Skeletal muscle satellite cell (primary cell): ENCODE results near the gene FREM1.

Source experiments
- H3K27me3 ChIP-seq: 2 replicates; pipeline ENCODE4 v1.7.0; 2013; ENCODE audit warnings: low read length; ENCODE audit not compliant: control insufficient read depth, insufficient read depth
- H3K36me3 ChIP-seq: 2 replicates; pipeline ENCODE4 v1.7.0; 2013; ENCODE audit warnings: mild to moderate bottlenecking, control low read depth, low read length; ENCODE audit not compliant: insufficient read depth
- H3K4me1 ChIP-seq: 2 replicates; pipeline ENCODE4 v1.7.0; 2013; ENCODE audit warnings: low read length; ENCODE audit not compliant: control insufficient read depth, insufficient read depth
- H3K4me2 ChIP-seq: 2 replicates; pipeline ENCODE4 v1.7.0; 2013; ENCODE audit warnings: mild to moderate bottlenecking, low read length
- H3K4me3 ChIP-seq: 2 replicates; pipeline ENCODE4 v1.7.0; 2013; ENCODE audit warnings: low read length
- H3K9ac ChIP-seq: 2 replicates; pipeline ENCODE4 v1.7.0; 2013; ENCODE audit warnings: mild to moderate bottlenecking, low read depth, low read length, moderate library complexity
- H3K9me3 ChIP-seq: replicated peaks from 2 replicates; pipeline ENCODE4 v1.7.0; 2013; ENCODE audit warnings: mild to moderate bottlenecking, control low read depth, low read length

FREM1 gene

DNA sequence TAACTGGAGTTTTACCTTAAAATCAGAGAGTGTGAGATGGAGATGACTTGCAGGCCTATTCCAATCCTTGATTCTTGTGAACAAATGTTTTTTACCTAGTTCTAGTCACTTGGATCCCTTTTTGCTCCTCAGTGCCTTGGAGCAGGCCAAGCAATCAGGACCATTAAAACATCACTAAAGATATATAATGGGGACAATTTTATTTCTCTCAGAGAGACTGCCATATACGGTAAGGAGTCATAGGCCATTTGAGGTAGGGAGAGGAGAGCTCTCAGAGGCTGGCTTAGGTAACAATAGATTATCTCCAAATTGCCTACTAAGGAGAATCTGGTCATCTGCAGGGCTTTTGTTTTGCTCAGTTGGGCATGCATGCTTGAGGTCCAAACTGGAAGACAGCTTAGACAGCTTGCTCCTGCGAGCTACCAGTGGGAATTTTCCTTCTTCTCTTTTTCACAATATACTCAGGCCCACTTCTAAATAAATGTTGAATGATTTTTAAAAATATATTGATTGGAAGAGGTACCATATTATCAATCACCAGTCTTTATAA is 44.0 kb downstream of the FREM1 start:
- Histone ChIP-seq H3K9ac (no peak overlapping the region), H3K9me3 (no peaks in the 10 kb centered on the region), H3K4me3 (no peak overlapping the region), H3K4me1 (no peaks in the 10 kb centered on the region), H3K27me3 (peaks cover 9% of the 10 kb centered on the region), H3K36me3 (no peaks in the 10 kb centered on the region), H3K4me2 (no peak overlapping the region)

DNA sequence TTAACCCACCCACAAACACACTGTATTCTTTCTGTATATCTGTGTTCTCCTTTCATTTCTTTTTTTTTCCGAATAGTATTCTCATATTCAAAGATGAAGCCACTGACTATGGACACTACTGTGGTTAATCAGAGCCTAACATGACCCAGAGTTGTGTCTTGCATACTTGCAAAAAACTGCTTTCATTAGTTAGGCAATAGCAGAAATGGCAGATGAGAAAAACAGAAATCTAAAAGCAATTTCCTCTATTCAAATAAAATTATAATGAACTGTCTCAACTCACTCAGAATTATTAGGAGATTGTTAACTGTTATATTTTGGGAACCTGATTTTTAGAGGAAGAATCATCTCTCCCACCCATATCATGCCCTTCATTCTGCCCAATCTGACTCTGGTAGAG is 45.9 kb downstream of the FREM1 start:
- H3K36me3 ChIP-seq: no peaks in the 10 kb centered on the region
- no peaks in the 10 kb centered on the region for H3K9me3 ChIP-seq
- H3K9ac ChIP-seq: no peak overlapping the region
- H3K27me3 ChIP-seq: peaks cover 9% of the 10 kb centered on the region
- H3K4me1 ChIP-seq: no peaks in the 10 kb centered on the region
- H3K4me2 ChIP-seq: no peak overlapping the region
- no peak overlapping the region for H3K4me3 ChIP-seq

DNA sequence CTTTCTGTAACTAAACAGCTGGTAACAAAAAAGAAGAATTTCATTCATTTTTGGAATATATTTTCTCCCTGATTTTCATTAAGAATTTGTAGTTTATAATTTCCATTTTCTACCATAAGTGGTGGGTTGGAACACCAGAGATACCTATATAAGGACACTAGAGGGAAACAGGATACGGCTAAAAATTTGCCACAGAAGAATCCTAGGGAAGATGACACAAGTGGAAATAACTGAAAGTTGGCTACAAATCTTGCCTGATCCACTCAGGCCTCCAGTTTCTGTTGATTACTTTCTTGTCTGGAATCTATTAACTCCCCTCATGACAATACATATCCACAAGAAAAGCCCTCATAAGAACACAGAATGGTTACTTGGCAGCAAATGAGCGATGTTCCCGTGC is 46.8 kb downstream of the FREM1 start:
- H3K4me2 ChIP-seq: no peak overlapping the region
- no peaks in the 10 kb centered on the region for H3K4me1 ChIP-seq
- no peaks in the 10 kb centered on the region for H3K9me3 ChIP-seq
- peaks cover 9% of the 10 kb centered on the region for H3K27me3 ChIP-seq
- H3K4me3 ChIP-seq: no peak overlapping the region
- H3K9ac ChIP-seq: no peak overlapping the region
- H3K36me3 ChIP-seq: no peaks in the 10 kb centered on the region

DNA sequence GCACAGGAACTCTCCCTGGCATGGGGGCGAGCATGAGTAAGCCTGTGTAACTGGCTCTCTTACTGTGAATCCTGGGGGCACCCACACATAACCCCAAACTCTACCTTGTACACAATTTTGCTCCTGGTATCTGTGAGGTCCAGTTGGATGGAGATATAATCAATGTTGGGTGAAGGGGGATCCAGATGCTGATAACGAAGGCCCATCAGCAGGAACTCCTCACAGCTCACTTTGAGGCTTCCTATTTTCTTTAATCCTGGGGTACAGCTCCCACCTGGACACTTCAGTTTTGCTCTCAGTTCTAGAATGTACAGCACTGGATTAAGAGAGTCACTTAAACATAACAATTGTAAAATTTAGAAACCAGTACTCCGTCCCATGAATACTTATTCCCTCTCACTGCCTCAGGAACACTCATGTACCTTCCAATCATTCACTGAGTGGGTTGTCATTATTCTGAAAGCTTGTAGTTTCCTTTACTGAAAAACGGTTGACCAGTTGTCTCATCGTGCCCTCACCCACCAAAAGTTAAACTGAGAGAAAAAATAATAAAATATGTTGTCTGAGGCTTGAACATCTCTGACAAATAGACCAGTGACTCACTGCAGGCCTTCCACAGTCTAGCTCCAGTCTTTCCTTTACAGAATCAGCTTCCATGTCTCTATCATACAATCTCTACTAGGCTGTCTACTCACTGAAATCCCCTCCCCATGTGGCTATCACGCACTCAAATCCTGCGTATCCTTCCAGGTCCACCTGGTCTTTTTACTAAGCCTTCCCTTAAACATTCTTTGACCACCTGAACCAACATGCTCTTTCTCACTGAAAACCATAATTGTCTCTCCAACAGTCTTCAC is 52.6 kb downstream of the FREM1 start:
- H3K27me3 ChIP-seq: no peaks in the 10 kb centered on the region
- no peak overlapping the region for H3K4me3 ChIP-seq
- H3K9me3 ChIP-seq: no peaks in the 10 kb centered on the region
- H3K4me1 ChIP-seq: no peaks in the 10 kb centered on the region
- H3K4me2 ChIP-seq: no peak overlapping the region
- H3K36me3 ChIP-seq: no peaks in the 10 kb centered on the region
- H3K9ac ChIP-seq: no peak overlapping the region

DNA sequence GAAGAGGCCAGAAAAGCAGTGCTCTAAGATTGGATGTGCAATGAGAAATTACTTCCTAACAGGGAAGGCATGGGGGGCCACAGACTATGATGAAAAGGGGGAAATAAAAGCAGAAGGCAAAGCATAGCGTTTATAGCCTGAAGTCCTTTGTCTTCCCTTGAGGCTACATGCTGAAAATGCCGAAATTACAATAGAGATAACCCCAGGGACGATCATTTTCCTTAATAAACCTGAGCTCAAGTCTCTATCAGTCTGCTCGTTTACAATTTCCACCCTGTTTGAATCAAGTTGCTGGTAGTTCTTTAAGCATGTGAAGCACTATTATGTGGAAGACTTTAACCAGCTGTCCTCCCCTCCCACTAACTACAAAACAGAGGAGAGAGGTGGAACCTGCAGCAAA is 60.4 kb downstream of the FREM1 start:
- Histone ChIP-seq H3K4me3 (no peak overlapping the region), H3K4me2 (no peak overlapping the region), H3K9ac (no peak overlapping the region), H3K9me3 (no peaks in the 10 kb centered on the region), H3K4me1 (no peaks in the 10 kb centered on the region), H3K36me3 (no peaks in the 10 kb centered on the region), H3K27me3 (peaks cover 26% of the 10 kb centered on the region)

DNA sequence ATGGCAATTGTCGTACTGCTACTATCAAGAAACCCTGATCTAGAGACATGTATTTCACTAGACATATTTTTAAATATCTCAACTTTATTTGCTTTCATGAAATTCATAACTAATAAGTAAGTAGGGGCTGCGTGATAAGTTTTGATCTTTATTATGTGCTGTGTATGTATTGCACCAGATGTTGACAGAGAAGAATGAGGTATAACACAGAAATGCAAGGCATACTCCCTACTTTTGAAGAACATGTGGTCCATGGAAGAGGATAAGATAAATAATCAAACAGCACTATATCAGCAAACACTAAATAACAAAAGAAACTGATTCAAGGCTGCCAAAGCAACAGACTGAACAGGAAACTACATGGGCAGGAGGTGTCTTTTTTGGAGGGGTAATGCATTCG is 60.9 kb downstream of the FREM1 start:
- H3K4me2 ChIP-seq: no peak overlapping the region
- H3K4me3 ChIP-seq: no peak overlapping the region
- no peaks in the 10 kb centered on the region for H3K9me3 ChIP-seq
- no peak overlapping the region for H3K9ac ChIP-seq
- peaks cover 26% of the 10 kb centered on the region for H3K27me3 ChIP-seq
- H3K36me3 ChIP-seq: no peaks in the 10 kb centered on the region
- H3K4me1 ChIP-seq: no peaks in the 10 kb centered on the region

DNA sequence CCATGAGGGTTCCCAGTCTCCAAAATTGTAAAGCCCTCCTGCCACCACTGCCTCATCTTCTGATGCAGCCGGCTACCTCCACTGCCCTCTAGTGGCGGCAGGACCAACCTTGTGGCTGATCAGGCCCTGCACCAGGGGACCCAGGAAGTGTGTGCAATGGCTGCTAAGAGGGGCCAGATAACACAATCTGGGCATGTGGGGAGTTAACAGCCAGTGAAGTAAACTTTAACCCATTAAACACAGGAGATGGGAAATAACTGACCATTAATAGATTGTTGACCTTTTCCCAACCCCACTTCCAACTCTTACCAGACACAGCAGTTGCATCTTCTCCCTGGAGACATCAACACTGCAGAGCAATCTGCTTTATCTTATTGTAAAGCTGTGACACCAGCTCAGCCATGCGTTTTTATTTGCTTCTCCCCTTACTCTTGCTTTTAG is 63.3 kb downstream of the FREM1 start:
- Histone ChIP-seq H3K4me3 (no peak overlapping the region), H3K9ac (no peak overlapping the region), H3K4me2 (no peak overlapping the region), H3K27me3 (peaks cover 32% of the 10 kb centered on the region), H3K4me1 (no peaks in the 10 kb centered on the region), H3K9me3 (no peaks in the 10 kb centered on the region), H3K36me3 (no peaks in the 10 kb centered on the region)

DNA sequence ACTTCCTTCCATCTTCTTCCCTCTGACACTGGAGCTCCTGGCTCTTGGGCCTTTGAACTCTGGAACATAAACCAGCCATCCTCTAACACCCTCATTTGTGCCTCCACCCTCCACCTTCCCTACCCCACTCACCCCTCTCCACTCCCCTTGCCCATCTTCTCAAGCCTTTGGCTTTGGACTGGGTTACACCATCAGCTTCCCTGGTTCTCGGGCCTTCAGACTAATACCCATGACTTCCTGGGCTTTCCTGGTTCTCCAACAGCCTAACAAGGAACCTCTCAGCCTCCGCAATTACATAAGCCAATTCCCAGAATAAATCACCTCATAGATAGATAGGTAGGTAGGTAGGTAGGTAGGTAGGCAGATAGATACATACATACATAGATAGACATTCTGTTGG is 67.1 kb downstream of the FREM1 start:
- H3K4me3 ChIP-seq: no peak overlapping the region
- no peaks in the 10 kb centered on the region for H3K9me3 ChIP-seq
- no peak overlapping the region for H3K9ac ChIP-seq
- no peak overlapping the region for H3K4me2 ChIP-seq
- H3K36me3 ChIP-seq: no peaks in the 10 kb centered on the region
- H3K27me3 ChIP-seq: peaks cover 11% of the 10 kb centered on the region
- no peaks in the 10 kb centered on the region for H3K4me1 ChIP-seq

DNA sequence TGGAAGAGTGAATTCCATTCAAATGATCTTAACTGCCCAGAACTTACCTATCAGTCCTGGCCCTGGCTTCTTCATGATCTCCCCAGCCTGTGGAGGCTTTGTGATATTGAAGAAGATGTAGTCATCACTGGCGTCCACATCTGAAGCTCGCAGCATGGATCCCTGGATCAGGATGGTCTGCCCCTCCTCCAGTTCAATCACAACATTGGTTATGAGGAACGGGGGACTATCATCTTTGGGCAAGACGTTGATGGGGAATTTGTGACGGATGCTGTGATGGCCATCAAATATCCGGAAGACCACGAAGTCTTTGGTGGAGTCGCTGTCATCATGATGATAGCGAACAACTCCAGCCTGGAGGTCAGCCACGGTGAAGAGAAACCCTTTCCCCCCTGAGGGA is 68.0 kb downstream of the FREM1 start:
- H3K9me3 ChIP-seq: no peaks in the 10 kb centered on the region
- H3K36me3 ChIP-seq: no peaks in the 10 kb centered on the region
- no peak overlapping the region for H3K9ac ChIP-seq
- H3K4me2 ChIP-seq: no peak overlapping the region
- peaks cover 15% of the 10 kb centered on the region for H3K27me3 ChIP-seq
- H3K4me1 ChIP-seq: no peaks in the 10 kb centered on the region
- H3K4me3 ChIP-seq: no peak overlapping the region

DNA sequence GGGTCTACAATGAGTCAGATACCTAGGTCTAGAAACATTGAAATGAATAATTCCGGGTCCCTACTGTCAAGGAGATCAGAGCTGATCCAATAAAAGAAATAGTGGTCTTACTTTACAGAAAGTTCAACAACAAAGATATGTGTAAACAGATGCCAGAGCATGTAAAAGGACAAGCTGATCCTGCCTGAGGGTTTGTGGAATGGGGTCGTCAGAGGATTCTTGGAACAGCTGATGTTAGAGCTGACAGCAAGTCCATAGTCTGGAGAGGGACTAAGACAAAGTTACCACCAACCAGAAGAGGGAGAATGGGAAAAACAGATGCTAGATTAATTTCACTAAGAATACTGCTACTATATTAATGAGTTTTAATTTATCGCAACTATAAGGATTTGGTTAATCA is 71.5 kb downstream of the FREM1 start:
- H3K4me1 ChIP-seq: no peaks in the 10 kb centered on the region
- H3K36me3 ChIP-seq: no peaks in the 10 kb centered on the region
- H3K9ac ChIP-seq: no peak overlapping the region

DNA sequence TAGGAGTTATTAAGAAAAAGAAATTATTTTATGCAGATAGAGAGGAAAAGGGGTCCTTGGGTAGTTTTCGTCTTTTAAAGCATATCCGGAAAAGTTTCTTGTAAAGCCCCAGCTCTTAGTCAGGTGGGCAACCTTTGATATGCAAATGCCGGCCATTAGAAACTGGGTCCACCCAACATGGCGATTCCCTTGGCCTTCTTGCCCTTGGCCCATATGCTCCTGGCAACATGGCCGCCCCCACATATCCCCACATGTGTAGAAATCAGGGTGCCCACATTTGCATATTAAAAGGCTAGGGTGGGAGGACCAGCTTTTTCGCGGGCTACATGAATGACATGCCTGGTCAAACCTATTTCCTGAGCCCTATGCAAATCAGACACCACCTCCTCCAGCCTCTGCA is 73.3 kb downstream of the FREM1 start:
- peaks cover 10% of the 10 kb centered on the region for H3K27me3 ChIP-seq
- H3K4me2 ChIP-seq: no peak overlapping the region
- H3K9me3 ChIP-seq: no peaks in the 10 kb centered on the region
- H3K9ac ChIP-seq: no peak overlapping the region
- H3K4me3 ChIP-seq: no peak overlapping the region
- H3K4me1 ChIP-seq: no peaks in the 10 kb centered on the region
- H3K36me3 ChIP-seq: no peaks in the 10 kb centered on the region

More for the DNA sequence above, 71.5 kb downstream of the FREM1 start:
- H3K9me3 ChIP-seq: no peaks in the 10 kb centered on the region
- H3K4me2 ChIP-seq: no peak overlapping the region
- peaks cover 15% of the 10 kb centered on the region for H3K27me3 ChIP-seq
- H3K4me3 ChIP-seq: no peak overlapping the region

DNA sequence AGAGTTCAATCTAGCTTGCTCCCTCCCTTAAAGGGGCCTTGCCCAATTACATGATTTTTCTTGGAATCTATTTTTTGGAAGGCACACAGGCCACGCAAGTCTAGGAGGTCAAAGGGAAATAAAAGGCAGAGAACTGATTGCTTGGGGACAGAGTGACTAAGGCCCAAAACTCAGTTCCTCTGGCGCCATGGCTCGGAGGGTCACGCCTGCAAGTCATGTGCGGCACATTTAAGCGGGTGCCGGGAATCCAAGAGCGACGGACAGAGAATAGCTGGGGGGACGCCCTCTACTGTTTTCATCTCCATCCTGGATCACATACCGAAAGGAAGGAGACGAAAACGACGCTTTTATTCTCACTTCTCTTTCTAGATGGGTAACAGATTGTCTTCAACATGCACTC is 78.6 kb downstream of the FREM1 start:
- no peaks in the 10 kb centered on the region for H3K4me1 ChIP-seq
- H3K9ac ChIP-seq: no peak overlapping the region
- no peaks in the 10 kb centered on the region for H3K9me3 ChIP-seq
- no peaks in the 10 kb centered on the region for H3K27me3 ChIP-seq
- no peaks in the 10 kb centered on the region for H3K36me3 ChIP-seq
- H3K4me3 ChIP-seq: no peak overlapping the region
- H3K4me2 ChIP-seq: no peak overlapping the region
